GM19239 (cell line): Measurements from ENCODE around the gene LTBP1.

Experiments
- DNase-seq: peaks from one replicate; pipeline ENCODE4 v3.0.0; 2011; ENCODE audit warnings: low spot score; ENCODE audit not compliant: insufficient read length
- FAIRE-seq: peaks from 2 replicates; lab custom pipeline; 2011; peaks lifted over from hg19 to GRCh38; lab: Jason Lieb, UNC

The LTBP1 gene

DNA sequence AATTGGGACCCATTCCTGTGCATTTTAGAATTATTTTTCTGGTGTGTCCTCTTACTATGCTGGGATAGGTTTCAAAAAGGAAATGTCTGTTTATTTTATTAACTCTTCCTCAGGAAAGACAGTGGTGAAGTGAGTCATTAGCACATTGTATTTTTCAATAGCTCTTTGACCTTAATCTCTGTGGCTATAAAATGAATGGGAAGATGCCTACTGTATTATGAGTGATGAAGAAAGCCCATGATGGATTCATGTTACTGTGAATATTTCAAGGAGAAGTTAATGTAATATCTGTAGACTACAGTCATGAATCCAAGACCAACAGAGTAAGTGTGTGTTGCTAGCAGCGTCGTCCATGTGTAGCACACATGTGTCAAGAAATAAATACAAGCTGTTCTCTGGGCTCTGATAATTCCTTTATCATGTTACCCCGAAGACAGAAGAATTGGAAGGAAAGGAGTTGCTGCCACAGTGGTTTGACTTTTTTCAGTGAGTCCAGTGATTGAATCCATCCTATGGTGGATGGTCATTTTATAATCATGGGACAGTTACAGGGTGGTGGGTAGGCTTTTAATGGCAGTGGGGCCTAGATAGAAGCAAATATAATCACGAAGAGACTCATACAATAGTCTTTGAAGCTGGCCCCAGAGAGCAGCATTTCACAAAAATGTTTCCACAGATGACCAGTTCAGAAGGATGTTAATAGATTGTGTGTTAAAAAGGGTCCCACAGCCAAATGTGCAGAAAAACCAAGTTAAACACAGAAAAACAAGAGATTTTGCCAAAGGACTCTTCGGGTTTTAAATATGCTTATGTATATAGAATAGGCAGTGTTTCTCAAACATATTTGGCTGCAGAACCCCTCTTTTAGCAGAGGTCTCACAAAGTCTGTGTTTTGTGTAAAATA lies 290.0 kb downstream of the LTBP1 start:
- DNase-seq: no peak
- FAIRE-seq: no peak

DNA sequence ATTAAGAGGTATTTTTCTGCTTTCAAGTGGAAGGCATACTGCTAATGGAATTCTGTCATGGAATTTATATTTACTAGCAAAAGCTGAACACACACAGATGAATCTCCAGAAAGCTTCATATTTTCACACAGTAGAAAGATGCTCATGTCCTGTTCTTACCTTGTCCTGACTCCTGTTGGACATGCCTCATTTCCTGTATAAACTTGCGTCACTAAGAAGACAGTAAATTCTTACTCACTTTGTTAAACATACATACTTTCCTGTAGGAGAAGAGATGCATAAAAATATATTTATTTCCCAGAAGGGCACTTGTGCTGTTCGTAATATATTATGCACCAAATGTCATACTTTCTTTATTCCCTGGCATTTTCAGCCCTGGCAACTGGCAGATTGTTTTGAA lies 291.4 kb downstream of the LTBP1 start:
- FAIRE-seq (no peak), DNase-seq (no peak)

DNA sequence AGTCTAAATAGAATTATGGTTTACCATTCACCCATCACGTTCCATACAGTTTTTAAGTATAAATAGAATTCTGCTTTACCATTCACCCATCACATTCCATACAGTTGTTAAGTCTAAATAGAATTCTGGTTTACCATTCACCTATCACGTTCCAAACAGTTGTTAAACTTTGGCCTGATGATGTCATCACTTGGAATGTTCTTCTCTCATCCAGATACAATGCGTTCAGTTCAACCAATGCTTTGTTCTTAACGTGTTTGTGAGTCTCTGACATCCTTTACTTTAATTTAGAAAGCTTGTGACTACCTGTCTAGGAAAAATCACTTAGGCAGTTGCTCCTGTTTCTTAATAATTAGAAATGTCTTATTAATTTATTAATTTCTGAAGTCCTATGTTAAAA lies 293.4 kb downstream of the LTBP1 start:
- no peak for DNase-seq

DNA sequence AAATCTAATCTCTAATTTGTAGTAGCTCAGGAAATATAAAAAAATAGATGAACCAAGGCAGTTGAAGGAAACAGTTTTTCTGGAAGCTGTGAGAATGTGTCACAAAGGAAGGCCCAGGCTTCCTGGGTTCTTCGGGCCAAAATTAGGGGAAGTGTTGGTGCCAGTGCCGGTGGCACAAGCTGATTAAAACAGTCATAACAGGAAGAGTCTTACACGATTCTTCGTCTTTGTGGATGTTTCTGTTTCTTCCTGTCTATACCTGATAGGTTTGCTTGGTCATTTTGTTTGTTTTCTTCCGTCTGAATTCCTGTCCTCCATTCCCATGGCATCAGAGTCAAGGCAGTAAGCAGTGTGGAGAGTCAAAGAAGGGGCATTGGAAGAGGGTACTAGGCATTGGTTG lies 294.3 kb downstream of the LTBP1 start:
- no peak for FAIRE-seq

More for the DNA sequence above, 293.4 kb downstream of the LTBP1 start:
- no peak for FAIRE-seq

DNA sequence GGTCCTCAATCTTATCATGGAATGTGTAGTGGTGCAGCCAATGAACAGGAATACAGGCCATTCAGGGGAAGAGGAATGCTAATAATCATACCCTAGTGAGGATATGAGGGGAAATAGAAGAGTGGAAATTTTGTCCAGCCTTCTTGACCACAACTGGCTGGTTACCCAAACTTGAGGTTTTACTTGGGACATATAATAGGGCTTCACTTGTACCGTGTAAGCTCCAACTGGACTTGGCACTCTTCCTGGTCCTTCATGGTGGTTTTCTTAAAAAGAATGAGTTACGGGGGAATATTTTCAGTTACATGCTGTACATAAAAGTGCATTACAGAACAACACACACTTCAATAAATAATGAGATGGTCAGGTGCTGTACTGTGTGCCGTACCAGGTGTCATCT lies 294.8 kb downstream of the LTBP1 start:
- DNase-seq (no peak), FAIRE-seq (no peak)

More for the DNA sequence above, 294.3 kb downstream of the LTBP1 start:
- no peak for DNase-seq

DNA sequence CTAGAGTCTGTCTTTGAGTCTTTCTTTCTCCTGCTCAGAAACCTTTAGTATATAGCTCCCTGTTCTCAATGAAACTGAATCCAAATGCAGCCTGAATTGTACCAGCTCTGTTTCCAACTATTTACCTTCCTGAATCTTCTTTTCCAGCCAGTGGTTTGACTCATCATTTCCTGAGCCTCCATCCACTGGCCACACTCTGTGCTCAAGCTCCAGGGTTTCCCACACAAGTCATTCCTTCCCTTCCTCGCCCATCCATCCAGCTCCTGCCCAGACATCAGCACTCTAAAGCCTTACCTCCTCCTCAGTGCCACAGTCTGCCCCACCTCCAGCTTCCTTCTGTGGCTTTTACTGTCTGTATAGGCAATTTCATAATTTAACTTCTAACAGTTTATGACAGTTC lies 296.1 kb downstream of the LTBP1 start:
- FAIRE-seq: no peak

DNA sequence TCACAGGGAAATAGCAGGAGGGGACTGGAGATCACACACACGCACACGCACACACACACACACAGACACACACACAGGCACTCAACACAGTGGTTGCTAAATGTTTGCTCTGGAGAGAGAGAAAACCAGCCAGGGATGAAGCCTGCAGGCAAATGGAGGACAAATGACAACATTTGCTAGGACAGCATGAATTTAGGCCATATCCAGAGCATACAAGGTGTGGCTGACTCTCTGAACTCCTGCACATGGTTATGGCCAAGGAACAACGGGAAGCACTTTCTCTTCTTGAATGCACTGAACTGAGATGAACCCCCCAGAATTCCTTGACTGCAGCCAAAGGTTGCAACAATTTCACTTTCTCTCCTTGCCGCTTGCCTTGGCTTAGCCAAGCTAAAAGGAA lies 299.7 kb downstream of the LTBP1 start:
- DNase-seq: no peak
- FAIRE-seq: no peak

More for the DNA sequence above, 296.1 kb downstream of the LTBP1 start:
- no peak for DNase-seq

DNA sequence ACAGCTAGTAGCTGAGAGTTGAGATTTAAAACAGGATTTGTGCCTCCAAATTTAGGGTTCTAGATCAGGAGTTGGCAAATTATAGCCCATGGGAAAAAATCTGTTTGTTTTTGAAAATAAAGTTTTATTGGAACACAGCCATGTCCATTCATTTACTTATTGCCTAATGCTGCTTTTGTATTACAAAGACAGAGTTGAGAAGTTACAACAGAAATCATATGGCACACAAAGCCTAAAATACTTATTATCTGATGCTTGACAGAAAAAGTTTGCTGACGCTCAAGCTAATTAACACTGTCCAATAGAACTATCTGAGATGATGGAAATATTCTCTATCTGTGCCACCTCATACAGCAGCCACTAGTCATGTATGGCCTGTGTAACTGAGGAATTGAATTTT lies 300.6 kb downstream of the LTBP1 start:
- DNase-seq (no peak), FAIRE-seq (no peak)

DNA sequence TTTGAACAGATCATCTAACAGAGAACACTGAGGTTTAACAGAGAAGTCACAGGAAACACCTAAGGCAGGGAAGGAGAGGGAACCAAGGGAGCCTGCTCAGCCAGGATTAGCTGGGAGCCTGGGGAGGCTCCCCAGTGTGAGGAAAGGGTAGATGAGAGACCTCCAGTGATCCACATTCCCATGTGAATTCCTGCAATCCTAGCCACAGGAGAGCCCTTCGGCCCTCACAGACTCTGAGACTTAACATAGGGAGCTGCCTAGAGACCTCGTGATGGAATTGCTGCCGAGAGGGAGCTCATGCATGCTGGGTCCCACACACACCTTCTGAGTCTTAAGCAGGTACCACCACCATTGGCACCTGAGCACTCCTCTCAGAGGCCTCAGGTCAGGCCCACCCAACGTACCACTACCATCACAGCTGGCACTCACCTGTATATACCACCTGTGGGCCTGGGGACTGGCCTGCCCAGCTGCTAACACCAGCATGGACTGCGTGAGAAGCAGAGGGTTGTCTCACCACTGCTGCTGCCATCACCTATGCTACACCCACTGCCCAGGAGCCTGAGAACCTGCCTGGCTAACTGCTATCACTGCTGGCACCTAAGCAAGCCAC lies 303.8 kb downstream of the LTBP1 start:
- FAIRE-seq: no peak
- DNase-seq: no peak

DNA sequence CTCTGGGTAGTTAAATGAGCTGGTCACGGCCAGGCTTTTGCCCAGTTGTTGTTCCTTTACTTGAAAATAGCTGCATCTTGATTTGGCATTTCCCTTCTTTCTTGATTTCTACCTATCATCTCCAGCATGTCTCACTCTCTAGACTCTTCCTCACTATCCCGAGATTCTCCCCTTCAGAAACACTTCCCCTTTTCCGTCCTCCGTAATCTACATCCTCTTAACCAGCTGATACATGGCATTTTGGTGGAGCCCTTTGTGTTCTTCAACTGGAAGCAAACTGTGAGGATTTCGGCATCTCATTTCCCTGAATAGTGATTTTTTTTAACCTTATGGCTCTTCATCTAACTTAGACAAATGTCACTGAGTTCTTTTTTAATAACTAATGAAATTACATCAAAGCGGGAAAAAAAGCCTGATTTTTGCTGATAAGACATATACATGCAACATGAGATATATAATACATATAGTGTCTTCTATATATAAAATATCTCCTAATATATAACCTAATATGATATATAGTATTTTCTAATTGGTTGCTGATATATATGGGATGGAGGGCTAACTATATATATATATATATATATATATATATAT lies 309.5 kb downstream of the LTBP1 start:
- FAIRE-seq: no peak
- DNase-seq: no peak

DNA sequence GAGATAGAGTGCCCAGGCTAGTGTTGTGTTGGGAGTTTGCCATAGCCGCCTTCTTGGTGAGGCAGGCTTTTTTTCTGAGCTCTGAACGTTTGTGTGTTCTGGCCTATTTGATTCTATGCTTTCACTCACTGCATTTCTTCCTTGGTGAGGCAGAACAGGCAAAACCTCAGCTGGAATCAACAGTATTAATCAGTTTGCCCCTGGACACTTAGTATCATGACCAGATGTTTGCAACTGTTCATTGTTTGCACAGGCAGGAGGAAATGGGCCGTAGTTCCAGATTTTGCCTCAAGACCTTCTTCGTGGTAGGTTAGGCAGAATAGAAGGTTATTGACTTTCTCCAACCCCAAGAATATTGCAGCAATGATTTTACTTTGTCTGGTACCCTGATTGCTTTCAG lies 311.6 kb downstream of the LTBP1 start:
- FAIRE-seq: no peak
- no peak for DNase-seq

DNA sequence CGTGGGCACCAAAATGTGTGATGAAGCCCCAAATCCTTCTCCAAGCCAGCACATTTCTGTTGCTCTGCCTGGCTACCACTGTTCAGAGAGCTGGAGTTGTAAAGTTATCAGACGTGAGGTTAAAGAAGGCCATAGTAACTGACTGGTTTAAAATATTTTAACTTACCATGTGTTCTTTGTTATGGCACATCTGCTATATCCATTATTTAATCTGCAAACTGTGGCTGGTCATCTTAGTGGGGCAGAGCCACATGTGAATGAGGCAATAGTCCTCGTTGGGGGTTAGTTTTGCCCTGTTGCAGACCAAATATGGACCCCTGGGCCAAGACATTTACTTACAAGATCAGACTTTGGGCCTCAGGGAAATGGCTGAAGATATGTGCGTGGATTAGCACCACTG lies 315.3 kb downstream of the LTBP1 start:
- FAIRE-seq: no peak
- DNase-seq: no peak

DNA sequence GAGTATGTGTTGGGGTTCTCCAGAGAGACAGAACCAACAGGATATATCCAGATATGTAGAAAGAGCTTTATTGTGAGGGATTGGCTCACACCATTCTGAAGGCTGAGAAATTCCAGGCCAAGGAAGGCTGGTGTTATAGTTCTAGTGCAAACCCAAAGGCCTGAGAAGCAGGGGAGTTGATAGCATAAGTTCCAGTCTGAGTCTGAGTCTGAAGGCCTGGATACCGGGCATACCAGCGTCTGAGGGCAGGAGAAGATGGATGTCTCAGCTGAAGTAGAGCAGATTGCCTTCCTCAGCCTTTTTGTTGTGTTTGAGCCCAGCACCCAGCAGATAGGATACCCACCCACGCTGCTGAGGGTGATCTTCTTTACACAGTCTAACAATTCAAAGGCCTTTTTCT lies 318.0 kb downstream of the LTBP1 start:
- no peak for DNase-seq
- FAIRE-seq: no peak

DNA sequence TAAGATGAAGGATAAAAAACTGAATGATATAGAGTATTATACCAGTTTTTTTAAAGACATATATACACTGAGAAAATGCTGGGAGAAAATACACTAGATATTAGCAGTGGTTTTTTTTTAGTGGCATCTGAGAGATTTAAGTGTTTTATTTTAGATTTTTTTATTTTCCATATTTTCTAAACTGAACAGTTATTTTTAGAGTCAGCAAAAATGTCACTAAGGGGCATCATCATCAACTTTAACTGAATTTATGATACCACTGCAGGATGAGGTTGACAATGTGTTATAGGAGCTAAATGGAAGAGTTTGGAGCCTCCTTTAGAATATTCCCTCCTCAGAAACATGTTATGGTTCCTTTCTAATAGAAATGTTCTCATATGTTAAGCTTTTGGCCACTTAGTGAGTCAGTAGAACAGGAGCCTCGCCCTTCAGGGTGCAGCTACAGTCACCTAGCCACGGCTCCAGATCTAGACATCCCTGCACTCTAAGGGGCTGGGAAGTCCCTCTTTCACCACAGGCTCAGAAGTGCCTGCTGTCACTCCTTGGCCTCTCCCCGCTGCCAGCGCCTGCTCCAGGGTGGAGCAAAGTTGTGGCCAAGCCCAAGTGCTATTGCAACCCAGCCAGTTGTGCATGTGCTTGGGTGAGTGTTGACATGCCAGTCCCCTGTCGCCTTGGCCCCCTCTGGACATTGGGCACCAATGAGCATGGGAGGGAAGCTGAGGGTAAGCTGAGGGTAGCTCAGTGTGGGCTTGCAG lies 319.0 kb downstream of the LTBP1 start:
- FAIRE-seq: no peak
- DNase-seq: no peak

DNA sequence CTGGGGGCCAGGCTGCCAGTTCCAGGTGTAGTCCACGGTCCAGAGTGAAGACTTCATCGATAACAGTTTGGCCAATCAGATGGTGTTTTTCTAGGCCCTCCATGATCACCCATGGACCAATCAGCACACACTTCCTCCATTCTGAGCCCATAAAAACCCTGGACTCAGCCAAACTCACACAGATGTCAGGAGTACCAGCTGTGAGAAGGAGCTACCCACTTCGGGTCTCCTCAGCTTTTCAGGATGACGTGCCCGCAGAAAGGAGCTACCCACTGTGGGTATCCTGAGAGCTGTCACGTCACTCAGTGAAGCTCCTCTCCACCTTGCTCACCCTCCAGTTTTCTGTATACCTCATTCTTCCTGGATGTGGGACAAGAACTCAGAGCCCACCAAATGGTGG lies 319.7 kb downstream of the LTBP1 start:
- FAIRE-seq (no peak), DNase-seq (no peak)

DNA sequence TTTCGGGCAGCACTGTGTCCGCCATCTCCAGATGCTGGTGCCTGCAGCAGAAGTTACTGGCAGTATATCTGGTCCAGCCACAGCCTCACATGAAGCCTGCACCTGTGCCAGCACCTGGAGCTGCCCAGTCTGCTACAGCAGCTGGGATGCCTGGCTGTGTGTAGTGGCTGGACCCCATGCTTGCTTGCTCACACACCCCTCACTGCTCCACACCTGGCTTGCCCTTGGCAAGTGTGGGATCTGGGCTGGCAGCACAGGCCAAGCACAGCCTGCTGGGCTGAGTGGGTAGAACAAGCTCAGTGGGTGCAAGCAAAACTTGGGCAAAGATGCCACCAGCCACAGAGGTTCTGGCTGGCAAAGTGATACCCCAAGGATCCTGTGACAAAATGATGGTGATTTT lies 320.3 kb downstream of the LTBP1 start:
- no peak for FAIRE-seq
- no peak for DNase-seq

DNA sequence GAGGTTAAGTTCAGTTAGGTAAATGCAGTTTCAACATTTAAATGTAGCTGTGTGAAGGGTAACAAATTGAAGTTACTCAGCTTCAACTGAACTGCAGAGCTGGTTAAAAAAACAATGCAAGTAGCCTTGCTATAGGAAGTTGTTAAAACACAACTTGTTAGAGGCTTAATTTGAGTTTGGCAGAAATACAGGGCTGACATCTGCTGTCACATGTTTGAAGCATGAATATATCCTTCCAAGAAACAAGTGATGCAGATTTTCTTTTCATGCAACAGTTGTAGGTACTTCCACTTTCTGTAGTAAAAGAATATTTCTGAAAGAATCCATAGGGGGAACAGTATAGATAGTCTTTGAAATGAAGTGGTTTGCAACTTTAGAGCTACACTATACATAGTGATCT lies 321.0 kb downstream of the LTBP1 start:
- no peak for FAIRE-seq
- no peak for DNase-seq

DNA sequence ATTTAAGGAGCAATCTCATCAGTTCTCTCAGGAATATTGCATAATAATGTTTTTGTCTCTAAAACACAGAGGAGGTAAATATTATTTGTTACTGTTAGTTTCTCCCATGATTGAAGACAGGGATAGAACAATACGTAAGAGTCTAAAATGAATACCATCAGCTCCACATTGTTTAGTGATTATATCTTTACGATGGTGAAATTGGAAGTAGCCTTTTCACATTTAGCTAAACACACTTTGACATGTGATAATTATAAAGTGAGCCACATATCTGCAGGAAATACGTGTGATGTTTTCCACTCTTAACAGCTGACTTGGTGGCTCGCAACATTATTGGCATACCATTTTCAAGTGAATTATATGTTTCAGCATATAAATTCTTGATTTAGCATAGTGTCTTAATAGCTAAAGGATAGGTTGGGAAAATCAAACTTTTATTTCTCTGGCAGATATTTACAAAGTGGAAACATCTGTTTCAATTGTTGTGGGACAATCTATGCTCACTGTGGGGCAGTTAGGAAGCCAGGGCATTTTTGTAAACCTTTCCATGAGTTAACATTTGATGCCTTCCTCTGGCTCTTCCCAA lies 321.6 kb downstream of the LTBP1 start:
- FAIRE-seq (no peak), DNase-seq (no peak)

DNA sequence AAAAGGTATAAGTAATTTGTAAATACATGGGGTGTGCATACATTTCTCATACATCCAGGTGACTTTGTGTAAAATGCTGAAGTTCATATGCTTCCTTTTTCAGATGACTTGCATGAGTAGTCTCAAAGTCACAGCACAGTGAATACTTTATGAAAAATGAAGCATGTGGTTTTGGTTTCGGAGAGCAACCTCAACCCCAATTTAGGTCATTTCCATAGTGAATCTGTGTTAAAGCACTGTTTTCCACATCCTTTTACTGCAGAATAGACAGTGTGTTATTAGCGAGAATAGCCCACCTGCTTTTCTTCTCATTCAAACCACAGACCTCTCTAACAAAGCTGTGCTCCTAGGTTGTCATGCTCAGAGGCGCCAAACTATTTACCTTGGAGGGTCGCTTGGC lies 325.2 kb downstream of the LTBP1 start:
- peak; percentile 39 for DNase-seq
- peak; percentile 83 for FAIRE-seq

DNA sequence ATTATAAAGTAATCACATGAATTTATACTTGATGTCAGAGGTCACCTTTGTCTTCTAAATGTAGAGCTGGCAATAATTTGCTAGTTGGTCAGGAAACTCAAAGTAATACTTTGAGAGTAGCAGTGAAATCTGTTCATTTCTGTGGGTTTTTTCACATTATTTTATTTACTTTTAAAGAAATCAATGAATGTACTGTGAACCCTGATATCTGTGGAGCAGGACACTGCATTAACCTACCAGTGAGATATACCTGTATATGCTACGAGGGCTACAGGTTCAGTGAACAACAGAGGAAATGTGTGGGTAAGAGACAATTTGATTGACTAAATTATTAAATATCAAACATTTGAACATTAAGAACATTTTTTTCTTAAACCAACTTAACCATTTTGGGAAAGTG lies 326.7 kb downstream of the LTBP1 start:
- no peak for FAIRE-seq
- no peak for DNase-seq
